Lower leg skin (tissue), 3 donors: ENCODE data around the gene HIPK1.

Experiments used
- CTCF ChIP-seq, 3 donors: fragments of 450-650 bp; IDR thresholded peaks; one replicate each; pipeline ENCODE4 v1.5.1; 2016; ENCODE audit warnings: antibody characterized with exemption in 3 of 3, mild to moderate bottlenecking in 3 of 3, moderate library complexity in 2 of 3
- POLR2A ChIP-seq, 2 donors: fragments of 450-650 bp; IDR thresholded peaks; one replicate each; pipeline ENCODE4 v1.6.1; 2016 to 2017; ENCODE audit warnings: antibody characterized with exemption in 2 of 2, mild to moderate bottlenecking in 1 of 2, moderate library complexity in 1 of 2

GRCh38 chr1:114011796-114012195, 82.7 kb downstream of the HIPK1 start:
- TF ChIP-seq CTCF (IDR thresholded peaks at IDR 0.05) (no peak), POLR2A (IDR thresholded peaks at IDR 0.05) (no peak)
